ENCODE data around the gene LRP1. TPM values are rescaled to one million over a fixed set of nuclear protein-coding genes. Genes with fewer than 3 reads are reported as not detected.
A peak's percentile ranks its signal among the peaks of the same experiment; 100 is the strongest.

The LRP1 gene
- total and polyA plus RNA-seq, 2 of the 4 experiments (the other 2 are of a cell fraction): 73.1 to 142 TPM

- Histone ChIP-seq H4K91ac (ENCODE audit: insufficient read depth, low read depth, low read length) (no peak overlapping the region), H2BK5ac (ENCODE audit: low read depth, low read length, poor library complexity, severe bottlenecking) (no peak overlapping the region), H3K9me3 (ENCODE audit: control insufficient read depth, insufficient read depth, low read length) (no peaks in the 10 kb centered on the region), H3K27ac (ENCODE audit: insufficient read depth, low read length) (no peak overlapping the region), H3K23ac (ENCODE audit: low read depth, low read length) (no peak overlapping the region), H3K14ac (replicated peaks; ENCODE audit: low read depth, low read length) (no peak overlapping the region), H3K9me1 (ENCODE audit: insufficient read depth, low read length) (no peaks in the 10 kb centered on the region), H3K4me1 (ENCODE audit: control insufficient read depth, insufficient read depth, low read length) (no peaks in the 10 kb centered on the region), H2BK15ac (ENCODE audit: low read depth, low read length) (no peak overlapping the region), H3K27me3 (ENCODE audit: control insufficient read depth, insufficient read depth, low read length) (no peaks in the 10 kb centered on the region), H3K79me1 (ENCODE audit: low read depth in 1 of 2, low read length in 2 of 2) (peaks cover 4 to 11% of the 10 kb centered on the region in 2 experiments; a peak in 2 of 4 replicates), H4K20me1 (ENCODE audit: insufficient read depth, low read length) (peaks cover 15% of the 10 kb centered on the region), H2AK5ac (ENCODE audit: low read depth, low read length) (no peak overlapping the region), H3K4me2 (ENCODE audit: low read depth, low read length) (no peak overlapping the region), H3K9ac (ENCODE audit: low read depth, low read length) (no peak overlapping the region), H3K4me3 (ENCODE audit: insufficient read depth, low read depth, low read length) (no peak overlapping the region), H3K36me3 (ENCODE audit: control insufficient read depth, insufficient read depth, low read length) (peaks cover 96% of the 10 kb centered on the region), H2BK120ac (ENCODE audit: low read depth, low read length) (no peak overlapping the region), H2AK9ac (replicated peaks; ENCODE audit: low read depth, low read length, poor library complexity) (peak overlapping the region; percentile 78), H2AFZ (replicated peaks; ENCODE audit: low read length, poor library complexity) (peak overlapping the region; percentile 21), H4K8ac (ENCODE audit: low read depth in 2 of 2, low read length in 2 of 2) (no peak overlapping the region), H3K4ac (ENCODE audit: low read depth, low read length) (no peak overlapping the region), H3K18ac (ENCODE audit: low read depth, low read length) (no peak overlapping the region), H3K56ac (ENCODE audit: extremely low read depth, insufficient read depth, low read length) (no peak overlapping the region), H4K5ac (ENCODE audit: low read depth, low read length) (no peak overlapping the region), H2BK20ac (ENCODE audit: low read depth, low read length) (no peak overlapping the region)
- no peak for DNase-seq
- ATAC-seq (ENCODE audit: low read depth): no peak
- intact Hi-C loops (cut with micrococcal nuclease): no loop called here
- WGBS, 2 experiments (ENCODE audit: extremely low coverage in 2 of 2, insufficient read length in 1 of 2): 100% methylated on average over 3 of the region's 7 CpGs; no CpG with 5 or more reads in 1 of the 2 experiments
- dilution Hi-C loops (cut with HindIII; ENCODE audit: low sequenced_read_pairs, unreplicated experiment): no loop called here
- POLR2A ChIA-PET (ENCODE audit: unreplicated experiment): no interaction called here
- TF ChIP-seq NFE2L2 (IDR thresholded peaks at IDR 0.05; ENCODE audit: low read depth, low read length) (no peak), MXI1 (IDR thresholded peaks at IDR 0.05; ENCODE audit: borderline replicate concordance, low read depth, low read length) (no peak), CTCF (conservative IDR thresholded peaks at IDR 0.05; ENCODE audit: low read depth, low read length) (no peak), MAFK (IDR thresholded peaks at IDR 0.05; ENCODE audit: low read depth, low read length) (no peak), FOS (IDR thresholded peaks at IDR 0.05; ENCODE audit: low read depth, low read length) (no peak), CEBPB (IDR thresholded peaks at IDR 0.05; ENCODE audit: low read depth, low read length) (no peak), MAZ (IDR thresholded peaks at IDR 0.05; ENCODE audit: borderline replicate concordance, low read depth, low read length) (no peak), SMC3 (IDR thresholded peaks at IDR 0.05; ENCODE audit: low read depth, low read length) (no peak)
- no TSS peak for BruUV-seq (replicated peaks)
- in situ Hi-C loops (cut with MboI; ENCODE audit: low sequenced_read_pairs): no loop called here
- CTCF ChIA-PET: no interaction called here
These were observed 77.6 kb downstream of the LRP1 start for GRCh38 chr12:57205931-57206330.

Data from IMR-90 (cell line).